Keratinocyte (primary cell): ENCODE measurements around the gene FMNL3. TPM values are rescaled to one million over a fixed set of nuclear protein-coding genes. Genes with fewer than 3 reads are reported as not detected.

ENCODE experiments used
- DNase-seq: peaks from one replicate; pipeline ENCODE4 v3.0.0-alpha.2; 2011; ENCODE audit warnings: low read depth, missing footprints, low spot score
- FAIRE-seq: peaks from 2 replicates; lab custom pipeline; 2011; peaks lifted over from hg19 to GRCh38; lab: Jason Lieb, UNC
- H2AFZ ChIP-seq: 2 replicates; pipeline ENCODE4 v1.6.0; 2012; ENCODE audit warnings: low read length, control low read depth, inconsistent platforms; ENCODE audit not compliant: control insufficient read depth
- H3K27ac ChIP-seq: 2 replicates; pipeline ENCODE4 v1.5.1; 2011; ENCODE audit warnings: low read length; ENCODE audit not compliant: control insufficient read depth, insufficient read depth
- H3K27me3 ChIP-seq: 3 replicates; pipeline ENCODE4 v1.6.0; 2011; ENCODE audit warnings: low read length; ENCODE audit not compliant: control insufficient read depth, insufficient read depth; ENCODE audit errors: extremely low read depth
- H3K36me3 ChIP-seq, 2 experiments: 2 replicates in 1 of 2; 3 replicates in 1 of 2; pipeline ENCODE4 v1.5.1; 2011; ENCODE audit warnings: low read length in 2 of 2, mild to moderate bottlenecking in 1 of 2; ENCODE audit not compliant: control insufficient read depth in 2 of 2, insufficient read depth in 2 of 2; ENCODE audit errors: extremely low read depth in 1 of 2
- H3K4me1 ChIP-seq: 3 replicates; pipeline ENCODE4 v1.5.1; 2011; ENCODE audit warnings: low read length; ENCODE audit not compliant: control insufficient read depth, insufficient read depth; ENCODE audit errors: extremely low read depth
- H3K4me2 ChIP-seq: 3 replicates; pipeline ENCODE4 v1.6.0; 2011; ENCODE audit warnings: low read depth, low read length; ENCODE audit not compliant: control insufficient read depth, insufficient read depth; ENCODE audit errors: extremely low read depth
- H3K4me3 ChIP-seq, 3 experiments: fragments of 200-600 bp in 1 of 3; sonication (generic) in 1 of 3; 2 replicates in 2 of 3; 3 replicates in 1 of 3; pipeline ENCODE4 v1.5.1; 2011 to 2016; ENCODE audit warnings: low read length in 3 of 3, mild to moderate bottlenecking in 3 of 3, control low read depth in 2 of 3, inconsistent platforms in 1 of 3, low read depth in 1 of 3, mixed read lengths in 1 of 3, mixed run types in 1 of 3, moderate library complexity in 1 of 3; ENCODE audit not compliant: control insufficient read depth in 2 of 3, insufficient read depth in 2 of 3; ENCODE audit errors: extremely low read depth in 1 of 3
- H3K79me2 ChIP-seq: 2 replicates; pipeline ENCODE4 v1.6.0; 2012; ENCODE audit warnings: low read length; ENCODE audit not compliant: control insufficient read depth, insufficient read depth
- H3K9ac ChIP-seq: 3 replicates; pipeline ENCODE4 v1.6.0; 2011; ENCODE audit warnings: low read length; ENCODE audit not compliant: control insufficient read depth, insufficient read depth; ENCODE audit errors: extremely low read depth
- H3K9me1 ChIP-seq: 3 replicates; pipeline ENCODE4 v1.6.0; 2011; ENCODE audit warnings: low read length; ENCODE audit not compliant: control insufficient read depth, insufficient read depth; ENCODE audit errors: extremely low read depth
- H3K9me3 ChIP-seq: 2 replicates; pipeline ENCODE4 v1.5.1; 2012; ENCODE audit warnings: low read depth, low read length; ENCODE audit not compliant: control insufficient read depth
- H4K20me1 ChIP-seq: 3 replicates; pipeline ENCODE4 v1.6.0; 2011; ENCODE audit warnings: low read length; ENCODE audit not compliant: control insufficient read depth, insufficient read depth; ENCODE audit errors: extremely low read depth
- EZH2 ChIP-seq: IDR thresholded peaks from one replicate; pipeline ENCODE4 v1.6.1; 2012; ENCODE audit warnings: inconsistent platforms, mild to moderate bottlenecking, low read length, moderate library complexity
- dilution Hi-C: fragments of 300-500 bp; cut with MboI; formaldehyde crosslinking; loops from one replicate; pipeline ENCODE4 v1.7.0; 2020; ENCODE audit warnings: low sequenced_read_pairs; ENCODE audit not compliant: extremely low pct_ligation_motif_present
- polyA plus RNA-seq, 5 experiments: library from polyadenylated mRNA; depleted of rRNA in 3 of 5; stranded (reverse) in 3 of 5; stranded (forward) in 1 of 5; unstranded in 1 of 5; fragments of >200 nt; gene quantifications; 1 replicate in 1 of 5; 2 replicates in 3 of 5; 3 replicates in 1 of 5; pipeline versions ENCODE4 v1.2.1 to v1.2.3, GENCODE V29; 2011 to 2012; ENCODE audit warnings: missing spikeins in 2 of 5, low read depth in 1 of 5, low replicate concordance in 1 of 5
- TF ChIP-seq, protein P1 (sequence below), 3 experiments: IDR thresholded peaks in 1 of 3; conservative IDR thresholded peaks in 1 of 3; optimal IDR thresholded peaks in 1 of 3; 2 replicates in 2 of 3; 3 replicates in 1 of 3; pipeline versions ENCODE3 to v1.5.1; 2011; ENCODE audit warnings: low read length in 3 of 3, mild to moderate bottlenecking in 3 of 3, moderate library complexity in 2 of 3, control low read depth in 1 of 3, inconsistent platforms in 1 of 3; ENCODE audit not compliant: insufficient read depth in 2 of 3; ENCODE audit errors: extremely low read depth in 1 of 3

FMNL3 gene
- polyA plus RNA-seq, 1 donor (not counting 4 experiments of a cell fraction or from before 2014, with no cell fraction given) = 1.1 TPM

GRCh38 chr12:49632986-49633702, 74.1 kb downstream of the FMNL3 start:
- H3K79me2 ChIP-seq = peaks cover 2% of the 10 kb centered on the region
- H3K9me1 ChIP-seq = no peaks in the 10 kb centered on the region
- no peaks in the 10 kb centered on the region for H3K9me3 ChIP-seq
- no peak overlapping the region for H3K9ac ChIP-seq
- H3K4me3 ChIP-seq = no peak overlapping the region
- peaks cover 29 to 35% of the 10 kb centered on the region in 2 experiments for H3K36me3 ChIP-seq
- dilution Hi-C loops = no loop called here
- no peak for DNase-seq
- H3K4me2 ChIP-seq = no peak overlapping the region
- no peak overlapping the region for H3K27ac ChIP-seq
- H3K27me3 ChIP-seq = no peaks in the 10 kb centered on the region
- FAIRE-seq = no peak
- H2AFZ ChIP-seq = no peak overlapping the region
- no peaks in the 10 kb centered on the region for H4K20me1 ChIP-seq
- H3K4me1 ChIP-seq = no peaks in the 10 kb centered on the region
- TF ChIP-seq, protein P1, sequence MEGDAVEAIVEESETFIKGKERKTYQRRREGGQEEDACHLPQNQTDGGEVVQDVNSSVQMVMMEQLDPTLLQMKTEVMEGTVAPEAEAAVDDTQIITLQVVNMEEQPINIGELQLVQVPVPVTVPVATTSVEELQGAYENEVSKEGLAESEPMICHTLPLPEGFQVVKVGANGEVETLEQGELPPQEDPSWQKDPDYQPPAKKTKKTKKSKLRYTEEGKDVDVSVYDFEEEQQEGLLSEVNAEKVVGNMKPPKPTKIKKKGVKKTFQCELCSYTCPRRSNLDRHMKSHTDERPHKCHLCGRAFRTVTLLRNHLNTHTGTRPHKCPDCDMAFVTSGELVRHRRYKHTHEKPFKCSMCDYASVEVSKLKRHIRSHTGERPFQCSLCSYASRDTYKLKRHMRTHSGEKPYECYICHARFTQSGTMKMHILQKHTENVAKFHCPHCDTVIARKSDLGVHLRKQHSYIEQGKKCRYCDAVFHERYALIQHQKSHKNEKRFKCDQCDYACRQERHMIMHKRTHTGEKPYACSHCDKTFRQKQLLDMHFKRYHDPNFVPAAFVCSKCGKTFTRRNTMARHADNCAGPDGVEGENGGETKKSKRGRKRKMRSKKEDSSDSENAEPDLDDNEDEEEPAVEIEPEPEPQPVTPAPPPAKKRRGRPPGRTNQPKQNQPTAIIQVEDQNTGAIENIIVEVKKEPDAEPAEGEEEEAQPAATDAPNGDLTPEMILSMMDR (optimal IDR thresholded peaks at IDR 0.05 in 1 of 3, IDR thresholded peaks at IDR 0.05 in 1 of 3, conservative IDR thresholded peaks at IDR 0.05 in 1 of 3; ENCODE audit: extremely low read depth in 1 of 3, insufficient read depth in 2 of 3, low read length in 3 of 3) = no peak
- TF ChIP-seq EZH2 = no peak

DNA sequence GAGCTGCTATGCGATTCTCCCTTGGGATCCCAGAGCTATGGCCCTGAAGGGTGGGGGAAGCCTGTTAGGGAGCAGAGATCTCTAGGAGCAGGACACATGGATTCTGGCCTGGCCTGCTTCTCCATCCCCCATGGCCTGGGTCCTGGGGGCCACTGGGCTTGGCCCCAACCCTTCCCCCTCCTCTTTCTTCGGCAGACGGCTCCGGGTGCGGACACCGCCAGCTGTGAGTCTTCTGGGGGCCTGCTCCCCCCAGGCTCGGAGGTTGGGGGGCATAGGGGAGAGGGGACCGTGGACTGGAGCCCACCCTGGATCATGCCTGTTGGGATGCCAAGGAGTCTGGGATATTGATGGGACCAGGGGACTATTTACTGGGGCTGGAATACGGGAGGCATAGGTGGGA, 74.8 kb downstream of the FMNL3 start:
- H4K20me1 ChIP-seq = no peaks in the 10 kb centered on the region
- DNase-seq (no peak), FAIRE-seq (no peak)
- peaks cover 27 to 35% of the 10 kb centered on the region in 2 experiments for H3K36me3 ChIP-seq
- peaks cover 2% of the 10 kb centered on the region for H3K79me2 ChIP-seq
- H3K9me1 ChIP-seq = peaks cover 3% of the 10 kb centered on the region
- H3K4me1 ChIP-seq = peaks cover 7% of the 10 kb centered on the region
- H3K9me3 ChIP-seq = no peaks in the 10 kb centered on the region
- no peak for TF ChIP-seq EZH2
- TF ChIP-seq, protein P1 (optimal IDR thresholded peaks at IDR 0.05 in 1 of 3, IDR thresholded peaks at IDR 0.05 in 1 of 3, conservative IDR thresholded peaks at IDR 0.05 in 1 of 3; ENCODE audit: extremely low read depth in 1 of 3, insufficient read depth in 2 of 3, low read length in 3 of 3) = no peak
- H3K27ac ChIP-seq = no peak overlapping the region
- dilution Hi-C loops = no loop called here
- H3K4me3 ChIP-seq = no peak overlapping the region
- H2AFZ ChIP-seq = no peak overlapping the region
- H3K4me2 ChIP-seq = no peak overlapping the region
- H3K27me3 ChIP-seq = no peaks in the 10 kb centered on the region
- no peak overlapping the region for H3K9ac ChIP-seq
